Omental fat pad (tissue), 4 donors: ENCODE data around the gene GHR. TPM values are rescaled to one million over a fixed set of nuclear protein-coding genes. Genes with fewer than 3 reads are reported as not detected.

Experiments
- ATAC-seq: fragments of 150-250 bp; one replicate; pipeline ENCODE4 v1.9.1; 2016; ENCODE audit warnings: mild to moderate bottlenecking, moderate library complexity; ENCODE audit not compliant: low FRiP score
- DNase-seq: peaks from one replicate; pipeline ENCODE4 v3.0.0-alpha.2; 2019; ENCODE audit warnings: low spot score
- total RNA-seq, 4 donors: library from RNA; depleted of rRNA; stranded (reverse); fragments of >200 nt; gene quantifications; one replicate each; pipeline ENCODE4 v1.1.0, GENCODE V29; 2016
- TF ChIP-seq, protein P1 (sequence below), 3 donors: fragments of 450-650 bp; IDR thresholded peaks; one replicate each; pipeline ENCODE4 v1.5.1; 2016 to 2017; ENCODE audit warnings: antibody characterized with exemption in 3 of 3, mild to moderate bottlenecking in 3 of 3, moderate library complexity in 2 of 3

GHR gene
- total RNA-seq, 4 donors from 2014 or later = 83.2 to 226 (median 133) TPM

GRCh38 chr5:42483472-42484154 is 60.4 kb downstream of the GHR start:
- TF ChIP-seq, protein P1, sequence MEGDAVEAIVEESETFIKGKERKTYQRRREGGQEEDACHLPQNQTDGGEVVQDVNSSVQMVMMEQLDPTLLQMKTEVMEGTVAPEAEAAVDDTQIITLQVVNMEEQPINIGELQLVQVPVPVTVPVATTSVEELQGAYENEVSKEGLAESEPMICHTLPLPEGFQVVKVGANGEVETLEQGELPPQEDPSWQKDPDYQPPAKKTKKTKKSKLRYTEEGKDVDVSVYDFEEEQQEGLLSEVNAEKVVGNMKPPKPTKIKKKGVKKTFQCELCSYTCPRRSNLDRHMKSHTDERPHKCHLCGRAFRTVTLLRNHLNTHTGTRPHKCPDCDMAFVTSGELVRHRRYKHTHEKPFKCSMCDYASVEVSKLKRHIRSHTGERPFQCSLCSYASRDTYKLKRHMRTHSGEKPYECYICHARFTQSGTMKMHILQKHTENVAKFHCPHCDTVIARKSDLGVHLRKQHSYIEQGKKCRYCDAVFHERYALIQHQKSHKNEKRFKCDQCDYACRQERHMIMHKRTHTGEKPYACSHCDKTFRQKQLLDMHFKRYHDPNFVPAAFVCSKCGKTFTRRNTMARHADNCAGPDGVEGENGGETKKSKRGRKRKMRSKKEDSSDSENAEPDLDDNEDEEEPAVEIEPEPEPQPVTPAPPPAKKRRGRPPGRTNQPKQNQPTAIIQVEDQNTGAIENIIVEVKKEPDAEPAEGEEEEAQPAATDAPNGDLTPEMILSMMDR (IDR thresholded peaks at IDR 0.05) = no peak
- no peak for DNase-seq
- no peak for ATAC-seq

GRCh38 chr5:42487077-42487476 is 63.8 kb downstream of the GHR start:
- TF ChIP-seq, protein P1 (IDR thresholded peaks at IDR 0.05) = no peak
- DNase-seq (no peak), ATAC-seq (no peak)

DNA sequence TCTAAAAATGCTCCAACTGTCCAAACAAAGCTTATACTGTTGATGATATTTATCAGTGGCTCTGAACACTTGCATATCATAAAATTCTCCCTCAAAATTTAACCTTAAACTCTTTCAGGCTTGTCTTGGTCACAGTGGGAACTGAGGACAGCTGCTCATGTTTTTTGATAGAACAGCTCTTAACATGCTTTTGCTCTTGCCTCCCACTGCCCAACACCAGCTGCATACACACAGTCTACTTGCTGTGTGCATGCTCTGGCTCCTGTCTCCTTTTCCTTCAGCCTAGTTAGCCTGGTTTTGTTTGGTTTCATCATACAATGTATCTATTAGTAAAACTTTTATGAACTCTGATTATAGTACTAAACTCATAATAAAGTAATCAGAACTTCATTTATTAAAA is 64.6 kb downstream of the GHR start:
- ATAC-seq = no peak
- TF ChIP-seq, protein P1 (IDR thresholded peaks at IDR 0.05) = no peak
- DNase-seq = no peak

DNA sequence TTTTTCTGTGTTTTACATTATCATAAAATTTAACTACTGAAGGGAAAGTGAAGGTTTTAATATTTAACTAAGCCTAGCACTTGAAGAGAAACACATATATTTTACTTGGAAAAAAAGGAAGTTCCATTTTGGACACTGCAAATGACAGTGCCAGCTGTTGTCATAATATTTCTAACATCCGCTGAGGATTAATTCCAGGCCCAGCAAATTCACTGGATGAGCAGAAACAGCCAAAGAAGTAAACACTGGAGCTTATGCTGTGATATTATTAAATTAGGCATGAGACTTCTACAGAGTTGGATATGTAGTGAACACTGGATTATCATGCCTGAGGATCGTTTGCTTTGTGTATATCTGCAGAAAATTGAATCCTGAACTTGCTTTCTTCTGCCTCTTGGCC is 67.6 kb downstream of the GHR start:
- no peak for DNase-seq
- TF ChIP-seq, protein P1 (IDR thresholded peaks at IDR 0.05) = no peak
- no peak for ATAC-seq

GRCh38 chr5:42491699-42492098 is 68.5 kb downstream of the GHR start:
- TF ChIP-seq, protein P1 (IDR thresholded peaks at IDR 0.05) = no peak
- peak; percentile 20 for ATAC-seq
- no peak for DNase-seq

DNA sequence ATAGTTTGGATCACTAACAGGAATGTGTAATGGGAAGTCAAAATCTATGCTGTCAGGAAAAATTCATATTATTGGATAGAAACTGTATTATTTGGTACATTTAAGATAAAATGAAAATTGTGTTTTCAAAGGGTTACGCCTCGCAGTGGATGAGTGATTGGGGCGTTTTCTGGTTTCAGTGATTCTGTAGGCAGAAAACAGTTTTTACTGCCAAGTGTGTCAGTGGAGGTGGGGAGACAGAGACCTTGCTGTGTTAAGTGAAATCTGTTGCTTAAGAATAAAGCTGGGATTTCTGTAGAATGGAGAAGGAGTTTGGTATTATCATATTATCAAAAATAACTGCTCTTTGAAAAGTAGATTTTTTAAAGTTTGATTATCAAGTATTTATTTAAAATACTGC is 69.7 kb downstream of the GHR start:
- DNase-seq (no peak), ATAC-seq (peak; percentile 68)
- TF ChIP-seq, protein P1 (IDR thresholded peaks at IDR 0.05) = no peak

DNA sequence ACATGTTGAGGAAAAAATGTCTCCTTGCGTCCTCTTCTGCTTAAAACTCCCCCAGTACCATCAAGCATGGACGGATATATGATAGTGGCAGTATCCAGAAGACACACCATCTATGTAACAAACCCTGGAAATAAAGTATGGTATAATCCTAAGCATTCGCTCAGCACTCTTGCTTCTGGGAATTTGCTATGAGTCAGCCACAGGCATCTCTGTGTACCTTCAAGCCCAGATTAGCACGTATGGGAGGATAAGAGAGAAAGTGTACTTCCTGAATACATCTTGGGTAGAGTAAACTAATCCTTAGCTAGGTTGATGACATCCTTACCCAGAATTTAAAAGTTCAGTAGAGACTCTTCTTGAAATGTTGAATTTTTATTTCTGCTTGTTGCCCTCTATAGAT is 71.2 kb downstream of the GHR start:
- DNase-seq = no peak
- TF ChIP-seq, protein P1 (IDR thresholded peaks at IDR 0.05) = no peak
- ATAC-seq = peak; percentile 51
